B cell (primary cell): ENCODE results near the gene KRT4.

ENCODE experiments used
- CTCF ChIP-seq: fragments of 200-600 bp; IDR thresholded peaks from one replicate; pipeline ENCODE4 v1.8.0; 2022; ENCODE audit warnings: antibody characterized with exemption, mild to moderate bottlenecking
- EZH2 ChIP-seq: IDR thresholded peaks from 2 replicates; pipeline ENCODE4 v1.6.1; 2012; ENCODE audit warnings: borderline replicate concordance, low read depth, mild to moderate bottlenecking, moderate library complexity, low read length; ENCODE audit not compliant: insufficient read depth, poor library complexity, severe bottlenecking

- TF ChIP-seq CTCF (no peak), EZH2 (no peak)
Measured at GRCh38 chr12:52771088-52771487, 42.8 kb downstream of the KRT4 start.
